Endodermal cell (in vitro differentiated cells): ENCODE measurements around the gene ADRA2B. TPM values are rescaled to one million over a fixed set of nuclear protein-coding genes. Genes with fewer than 3 reads are reported as not detected.

ENCODE experiments used
- DNase-seq: peaks from one replicate; pipeline ENCODE4 v3.0.0-alpha.2; 2017
- H3K27ac ChIP-seq: 2 replicates; pipeline ENCODE4 v1.5.1; 2013; ENCODE audit warnings: mild to moderate bottlenecking, low read depth, low read length, moderate library complexity
- H3K27me3 ChIP-seq: 2 replicates; pipeline ENCODE4 v1.6.1; 2013; ENCODE audit warnings: mild to moderate bottlenecking, low read length, moderate library complexity; ENCODE audit not compliant: insufficient read depth, control insufficient read depth, poor library complexity, severe bottlenecking
- H3K36me3 ChIP-seq: 2 replicates; pipeline ENCODE4 v1.7.0; 2013; ENCODE audit warnings: mild to moderate bottlenecking, low read length, moderate library complexity; ENCODE audit not compliant: control insufficient read depth, insufficient read depth
- H3K4me1 ChIP-seq: one replicate; pipeline ENCODE4 v1.7.0; 2013; ENCODE audit warnings: low read length; ENCODE audit not compliant: control insufficient read depth, insufficient read depth
- H3K4me3 ChIP-seq: 2 replicates; pipeline ENCODE4 v1.5.1; 2013; ENCODE audit warnings: mild to moderate bottlenecking, low read length, moderate library complexity
- H3K9ac ChIP-seq: 2 replicates; pipeline ENCODE4 v1.6.1; 2013; ENCODE audit warnings: mild to moderate bottlenecking, low read length, moderate library complexity; ENCODE audit not compliant: poor library complexity, severe bottlenecking; ENCODE audit errors: extremely low read depth
- H3K9me3 ChIP-seq: 2 replicates; pipeline ENCODE4 v1.6.1; 2013; ENCODE audit warnings: mild to moderate bottlenecking, low read length, moderate library complexity; ENCODE audit not compliant: control insufficient read depth
- H3K27ac Mint-ChIP-seq: 2 replicates; pipeline ENCODE4 v1.8.0; 2020; ENCODE audit warnings: mixed read lengths
- H3K27me3 Mint-ChIP-seq: 2 replicates; pipeline ENCODE4 v1.8.0; 2021; ENCODE audit warnings: mild to moderate bottlenecking, mixed read lengths; ENCODE audit not compliant: insufficient read depth
- H3K36me3 Mint-ChIP-seq: 2 replicates; pipeline ENCODE4 v1.8.0; 2020; ENCODE audit warnings: low read depth, mixed read lengths
- H3K4me1 Mint-ChIP-seq: 2 replicates; pipeline ENCODE4 v1.8.0; 2020; ENCODE audit warnings: mixed read lengths
- H3K4me3 Mint-ChIP-seq: 2 replicates; pipeline ENCODE4 v1.8.0; 2020; ENCODE audit warnings: mild to moderate bottlenecking, moderate library complexity, mixed read lengths
- H3K9me3 Mint-ChIP-seq: 2 replicates; pipeline ENCODE4 v1.8.0; 2020; ENCODE audit warnings: mild to moderate bottlenecking, mixed read lengths
- WGBS, 2 experiments: methylation state at CpG; one replicate each; pipeline versions ENCODE4 v1.1.5 to v1.1.7; 2013; ENCODE audit warnings: missing lambda C conversion rate in 2 of 2, mixed read lengths in 1 of 2; ENCODE audit not compliant: insufficient coverage in 1 of 2, insufficient read length in 1 of 2; 5-methylcytosine and 5-hydroxymethylcytosine counted together
- total RNA-seq, 2 donors: library from RNA; stranded (reverse); fragmentation: NEBNext Ultra II Directional in 1 of 2; extraction: Animal tissue kit (Norgen Biotek cat#: 25700) in 1 of 2; gene quantifications; 2 replicates in 1 of 2; 3 replicates in 1 of 2; pipeline ENCODE4 v1.2.1, GENCODE V29; 2021
- TF ChIP-seq, protein P1 (sequence below): fragments of 200-600 bp; sonication (generic); conservative IDR thresholded peaks from 2 replicates; pipeline ENCODE4 v1.5.0; 2021; ENCODE audit warnings: antibody characterized with exemption, mild to moderate bottlenecking

The ADRA2B gene
- total RNA-seq, 2 donors from 2014 or later, result 2.4 to 3.8 TPM

DNA sequence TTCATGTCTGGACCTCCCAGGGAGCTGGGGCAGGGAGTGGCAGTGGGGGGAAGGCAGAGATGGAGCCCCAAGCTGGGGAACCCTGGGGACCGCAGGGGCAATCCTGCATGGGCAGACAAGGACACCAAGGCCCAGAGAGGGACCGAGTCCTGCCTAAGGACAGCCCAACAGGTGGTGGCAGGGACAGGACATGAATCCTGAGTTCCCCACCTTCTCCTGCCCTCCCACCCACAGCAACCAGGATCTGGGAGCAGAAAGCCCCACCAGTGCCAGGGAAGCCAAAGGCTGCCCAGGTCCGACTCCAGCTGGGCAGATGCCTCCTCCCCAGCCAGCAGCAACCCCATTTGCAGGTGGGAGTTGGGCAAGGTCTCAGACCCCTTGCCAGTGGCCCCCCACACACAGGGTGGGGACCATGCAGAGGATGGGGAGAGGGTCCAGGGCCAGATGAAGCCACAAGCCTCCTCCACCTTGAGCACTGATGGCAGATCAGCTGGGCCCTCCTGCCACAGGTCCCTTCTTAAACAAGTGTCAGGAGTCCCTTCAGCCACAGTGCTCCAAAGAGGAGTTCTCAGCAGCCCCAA, 6.3 kb downstream of the ADRA2B start:
- Histone ChIP-seq H3K4me3 (no peak overlapping the region), H3K4me1 (peaks cover 8% of the 10 kb centered on the region), H3K27me3 (no peaks in the 10 kb centered on the region), H3K9me3 (no peaks in the 10 kb centered on the region), H3K36me3 (no peaks in the 10 kb centered on the region), H3K27ac (no peak overlapping the region), H3K9ac (no peak overlapping the region)
- H3K4me3 Mint-ChIP-seq, result no peak overlapping the region
- peak; percentile 49 for DNase-seq
- H3K4me1 Mint-ChIP-seq, result peaks cover 19% of the 10 kb centered on the region
- no peaks in the 10 kb centered on the region for H3K36me3 Mint-ChIP-seq
- no peak overlapping the region for H3K27ac Mint-ChIP-seq
- peaks cover 19% of the 10 kb centered on the region for H3K27me3 Mint-ChIP-seq
- peaks cover 8% of the 10 kb centered on the region for H3K9me3 Mint-ChIP-seq
- TF ChIP-seq, protein P1, sequence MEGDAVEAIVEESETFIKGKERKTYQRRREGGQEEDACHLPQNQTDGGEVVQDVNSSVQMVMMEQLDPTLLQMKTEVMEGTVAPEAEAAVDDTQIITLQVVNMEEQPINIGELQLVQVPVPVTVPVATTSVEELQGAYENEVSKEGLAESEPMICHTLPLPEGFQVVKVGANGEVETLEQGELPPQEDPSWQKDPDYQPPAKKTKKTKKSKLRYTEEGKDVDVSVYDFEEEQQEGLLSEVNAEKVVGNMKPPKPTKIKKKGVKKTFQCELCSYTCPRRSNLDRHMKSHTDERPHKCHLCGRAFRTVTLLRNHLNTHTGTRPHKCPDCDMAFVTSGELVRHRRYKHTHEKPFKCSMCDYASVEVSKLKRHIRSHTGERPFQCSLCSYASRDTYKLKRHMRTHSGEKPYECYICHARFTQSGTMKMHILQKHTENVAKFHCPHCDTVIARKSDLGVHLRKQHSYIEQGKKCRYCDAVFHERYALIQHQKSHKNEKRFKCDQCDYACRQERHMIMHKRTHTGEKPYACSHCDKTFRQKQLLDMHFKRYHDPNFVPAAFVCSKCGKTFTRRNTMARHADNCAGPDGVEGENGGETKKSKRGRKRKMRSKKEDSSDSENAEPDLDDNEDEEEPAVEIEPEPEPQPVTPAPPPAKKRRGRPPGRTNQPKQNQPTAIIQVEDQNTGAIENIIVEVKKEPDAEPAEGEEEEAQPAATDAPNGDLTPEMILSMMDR, result no peak
- WGBS, 2 experiments, result 90 to 98% methylated on average over 2 to 3 of the region's 3 CpGs

DNA sequence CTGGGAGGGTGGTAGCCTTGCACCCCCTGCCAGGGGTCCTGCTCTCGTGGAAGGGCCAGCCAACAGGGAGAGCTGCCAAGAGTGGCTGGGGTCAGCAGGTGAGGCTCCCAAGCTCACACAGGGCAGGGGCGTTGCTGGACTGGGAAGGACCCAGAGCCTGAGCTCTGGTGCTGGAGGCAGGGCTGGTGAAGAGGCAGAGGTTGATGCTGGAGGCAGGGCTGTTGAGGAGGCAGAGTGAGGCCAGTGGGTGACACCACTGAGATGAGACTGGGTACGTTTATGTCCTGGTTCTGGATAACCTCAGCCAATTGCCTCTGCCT, 7.0 kb downstream of the ADRA2B start:
- 67 to 88% methylated on average over 3 of the region's 3 CpGs for WGBS, 2 experiments
- H3K4me1 Mint-ChIP-seq, result peaks cover 19% of the 10 kb centered on the region
- no peak overlapping the region for H3K27ac ChIP-seq
- H3K4me1 ChIP-seq, result peaks cover 8% of the 10 kb centered on the region
- peak overlapping the region; percentile 30 for H3K4me3 Mint-ChIP-seq
- DNase-seq, result no peak
- TF ChIP-seq, protein P1, result no peak
- no peak overlapping the region for H3K27ac Mint-ChIP-seq
- peaks cover 10% of the 10 kb centered on the region for H3K9me3 Mint-ChIP-seq
- H3K36me3 ChIP-seq, result no peaks in the 10 kb centered on the region
- H3K27me3 ChIP-seq, result no peaks in the 10 kb centered on the region
- H3K4me3 ChIP-seq, result no peak overlapping the region
- H3K9me3 ChIP-seq, result no peaks in the 10 kb centered on the region
- H3K9ac ChIP-seq, result no peak overlapping the region
- peaks cover 12% of the 10 kb centered on the region for H3K27me3 Mint-ChIP-seq
- no peaks in the 10 kb centered on the region for H3K36me3 Mint-ChIP-seq

DNA sequence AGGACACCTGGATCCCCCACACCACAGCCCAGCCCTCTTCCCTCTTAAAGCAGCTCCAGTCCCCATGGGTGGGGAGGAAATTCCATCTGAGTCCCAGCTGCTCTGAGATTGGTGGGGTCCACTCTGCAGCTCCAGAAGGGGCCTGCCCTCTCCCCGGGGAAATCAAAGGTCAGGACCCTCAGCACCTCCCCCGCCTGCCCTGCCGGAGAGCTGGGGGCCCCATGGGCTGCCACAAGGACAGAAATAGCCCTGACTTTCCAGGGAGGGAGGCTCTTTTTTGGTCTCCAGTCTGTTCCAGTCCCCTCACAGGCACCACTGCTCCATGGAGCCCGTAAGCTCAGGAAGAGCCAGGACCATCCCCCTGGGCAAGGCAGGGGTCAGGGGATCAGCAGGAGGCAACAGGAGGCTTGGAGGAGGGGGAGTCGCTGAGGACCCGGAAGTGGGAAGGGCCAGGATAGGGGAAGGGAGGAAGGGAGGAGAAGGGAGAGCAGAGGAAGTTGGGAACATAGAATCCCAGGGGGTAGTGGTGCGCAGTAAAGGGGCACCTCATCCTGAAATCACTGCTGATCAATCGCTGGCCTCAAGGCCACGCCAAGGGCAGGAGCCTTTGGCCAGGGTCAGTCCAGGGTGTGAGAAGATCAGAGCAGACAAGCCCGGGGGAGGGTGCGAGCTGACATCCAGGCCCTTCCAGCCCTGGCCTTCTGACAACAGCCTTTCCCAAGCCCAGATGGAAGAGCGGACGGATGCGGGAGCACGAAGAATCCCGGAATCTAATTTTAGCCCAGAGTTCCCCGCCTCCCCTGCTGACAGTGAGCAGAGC, 7.6 kb downstream of the ADRA2B start:
- Mint-ChIP-seq H3K4me1 (peaks cover 19% of the 10 kb centered on the region), H3K27me3 (peaks cover 7% of the 10 kb centered on the region), H3K27ac (no peak overlapping the region), H3K4me3 (peak overlapping the region; percentile 30), H3K36me3 (no peaks in the 10 kb centered on the region), H3K9me3 (peaks cover 10% of the 10 kb centered on the region)
- Histone ChIP-seq H3K36me3 (no peaks in the 10 kb centered on the region), H3K4me1 (peaks cover 8% of the 10 kb centered on the region), H3K27ac (peak overlapping the region; percentile 32), H3K9me3 (no peaks in the 10 kb centered on the region), H3K27me3 (no peaks in the 10 kb centered on the region), H3K9ac (no peak overlapping the region), H3K4me3 (no peak overlapping the region)
- TF ChIP-seq, protein P1, result no peak
- 62 to 69% methylated on average over 12 to 17 of the region's 17 CpGs for WGBS, 2 experiments
- DNase-seq, result peak; percentile 78
